GM21367 (cell line): ENCODE results near the gene ZNF667.

ENCODE experiments used
- ATAC-seq: cut with Tn5 transposase; IDR thresholded peaks from one replicate; pipeline ENCODE4 v1.9.1; 2021; ENCODE audit not compliant: unreplicated experiment

The ZNF667 gene

GRCh38 chr19:56393119-56394012, 83.8 kb downstream of the ZNF667 start, which contains the start of gene ZNF582:
ZNF582 (minus strand) TSS chr19:56393534; CDS start chr19:56391752, 1,782 bp downstream.
- ATAC-seq: peak; percentile 94
